GM10266 (cell line): ENCODE measurements around the gene SH2D2A.

Experiments used
- DNase-seq: peaks from one replicate; pipeline ENCODE4 v3.0.0; 2012; ENCODE audit errors: extremely low spot score
- TF ChIP-seq, protein P1 (sequence below): IDR thresholded peaks from 2 replicates; pipeline ENCODE4 v1.5.1; 2012; ENCODE audit warnings: mild to moderate bottlenecking, low read depth; ENCODE audit not compliant: control insufficient read depth, insufficient read depth; ENCODE audit errors: missing control alignments

SH2D2A gene

DNA sequence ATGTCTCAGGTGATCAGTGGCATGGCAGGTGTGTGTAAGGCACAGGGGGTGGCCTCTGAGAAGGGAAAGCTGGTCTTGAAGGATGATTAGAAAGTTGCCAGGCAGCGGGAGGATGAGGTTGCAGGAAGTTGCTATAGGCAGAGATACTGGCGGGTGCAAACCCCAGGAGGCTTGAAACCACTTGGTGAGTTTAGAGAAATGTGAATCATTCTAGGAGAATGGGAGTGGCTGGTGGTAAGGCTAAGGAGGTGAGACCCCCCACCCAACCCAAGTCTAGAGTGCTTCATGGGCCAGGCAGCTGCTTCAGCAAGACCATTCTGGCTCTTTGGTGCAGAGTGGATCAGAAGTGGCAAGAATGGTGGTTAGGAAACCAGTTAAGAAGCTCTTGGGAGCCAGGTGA, 9.0 kb downstream of the SH2D2A start:
- no peak for DNase-seq
- TF ChIP-seq, protein P1, sequence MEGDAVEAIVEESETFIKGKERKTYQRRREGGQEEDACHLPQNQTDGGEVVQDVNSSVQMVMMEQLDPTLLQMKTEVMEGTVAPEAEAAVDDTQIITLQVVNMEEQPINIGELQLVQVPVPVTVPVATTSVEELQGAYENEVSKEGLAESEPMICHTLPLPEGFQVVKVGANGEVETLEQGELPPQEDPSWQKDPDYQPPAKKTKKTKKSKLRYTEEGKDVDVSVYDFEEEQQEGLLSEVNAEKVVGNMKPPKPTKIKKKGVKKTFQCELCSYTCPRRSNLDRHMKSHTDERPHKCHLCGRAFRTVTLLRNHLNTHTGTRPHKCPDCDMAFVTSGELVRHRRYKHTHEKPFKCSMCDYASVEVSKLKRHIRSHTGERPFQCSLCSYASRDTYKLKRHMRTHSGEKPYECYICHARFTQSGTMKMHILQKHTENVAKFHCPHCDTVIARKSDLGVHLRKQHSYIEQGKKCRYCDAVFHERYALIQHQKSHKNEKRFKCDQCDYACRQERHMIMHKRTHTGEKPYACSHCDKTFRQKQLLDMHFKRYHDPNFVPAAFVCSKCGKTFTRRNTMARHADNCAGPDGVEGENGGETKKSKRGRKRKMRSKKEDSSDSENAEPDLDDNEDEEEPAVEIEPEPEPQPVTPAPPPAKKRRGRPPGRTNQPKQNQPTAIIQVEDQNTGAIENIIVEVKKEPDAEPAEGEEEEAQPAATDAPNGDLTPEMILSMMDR: no peak

DNA sequence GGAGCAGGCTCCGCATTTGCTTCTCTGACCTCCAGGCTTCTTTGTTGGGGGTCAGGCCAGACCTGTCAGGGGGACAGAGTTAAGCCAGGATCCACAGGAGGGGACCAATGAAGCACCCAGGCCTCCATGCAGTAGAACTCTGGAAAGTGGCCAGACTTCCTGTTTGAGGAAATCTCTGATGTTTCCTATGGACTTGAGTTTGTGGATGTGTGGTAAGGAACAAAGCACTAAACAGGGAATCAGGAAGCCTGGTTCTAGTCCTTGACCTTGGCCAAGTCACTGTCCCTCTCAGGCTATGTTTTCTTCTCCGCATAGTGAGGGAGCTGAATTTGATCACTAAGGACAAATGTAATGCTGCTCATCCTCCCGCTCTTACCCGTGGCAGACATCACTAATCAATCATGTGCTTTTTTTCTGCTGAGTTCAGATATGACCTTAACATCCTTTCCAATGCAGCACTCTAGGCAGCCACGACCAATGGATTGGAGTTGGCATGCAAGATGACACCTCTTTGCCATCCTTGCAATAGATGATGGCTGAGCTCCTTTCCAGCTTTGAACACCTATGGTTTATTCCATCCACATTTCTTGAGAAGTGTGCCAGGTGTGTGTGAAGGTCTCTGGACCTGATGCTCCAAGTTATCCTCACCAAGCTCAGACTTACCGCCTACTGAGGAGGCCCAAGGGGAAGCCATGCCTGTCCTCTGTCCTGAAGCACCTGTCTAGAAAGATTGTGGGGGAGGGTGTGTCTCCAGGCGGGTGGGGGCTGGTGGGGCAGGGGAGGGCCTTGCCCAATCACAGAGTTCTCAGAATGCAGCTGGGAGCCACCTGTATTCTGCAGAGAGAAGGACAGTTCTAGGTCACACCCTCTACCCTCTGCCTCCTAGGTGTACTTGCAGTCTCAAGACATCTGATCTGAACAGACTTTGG, 9.9 kb downstream of the SH2D2A start:
- TF ChIP-seq, protein P1: no peak
- no peak for DNase-seq

DNA sequence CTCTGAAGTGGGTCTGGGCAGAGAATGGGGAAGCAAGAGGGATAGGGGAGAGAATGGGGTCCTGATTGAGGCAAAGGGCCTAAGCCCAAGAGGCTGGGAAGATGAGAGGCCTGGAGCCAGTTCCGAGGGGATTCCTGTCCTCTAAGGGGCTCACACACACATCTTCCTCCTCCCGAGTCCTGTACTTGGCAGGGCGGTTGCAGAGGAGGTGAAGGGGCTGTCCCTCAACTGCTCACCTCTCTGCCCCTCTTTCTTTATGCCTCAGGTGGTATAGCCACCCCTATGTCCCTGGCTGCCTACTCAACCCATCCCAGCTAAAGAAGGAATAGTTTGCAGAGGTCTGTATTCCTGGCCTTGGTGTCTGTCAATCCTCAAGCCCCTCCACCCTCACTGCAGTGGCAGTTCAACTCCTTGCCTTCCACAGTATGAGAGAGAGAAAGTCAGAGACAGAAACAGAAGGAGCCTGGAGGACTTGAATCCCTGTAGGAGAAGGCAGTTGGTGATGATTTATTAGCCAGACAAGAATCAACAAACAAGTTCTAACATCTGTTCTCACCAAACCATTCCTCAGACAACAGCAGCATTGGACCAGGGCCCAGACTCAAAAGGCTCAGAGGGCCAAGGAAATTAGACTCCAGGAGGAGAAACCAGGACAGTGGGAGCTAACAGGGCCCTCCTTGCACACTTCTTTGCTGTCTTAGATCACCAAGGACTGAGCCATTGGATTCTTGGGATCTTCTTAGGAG, 10.7 kb downstream of the SH2D2A start:
- TF ChIP-seq, protein P1: no peak
- DNase-seq: no peak

DNA sequence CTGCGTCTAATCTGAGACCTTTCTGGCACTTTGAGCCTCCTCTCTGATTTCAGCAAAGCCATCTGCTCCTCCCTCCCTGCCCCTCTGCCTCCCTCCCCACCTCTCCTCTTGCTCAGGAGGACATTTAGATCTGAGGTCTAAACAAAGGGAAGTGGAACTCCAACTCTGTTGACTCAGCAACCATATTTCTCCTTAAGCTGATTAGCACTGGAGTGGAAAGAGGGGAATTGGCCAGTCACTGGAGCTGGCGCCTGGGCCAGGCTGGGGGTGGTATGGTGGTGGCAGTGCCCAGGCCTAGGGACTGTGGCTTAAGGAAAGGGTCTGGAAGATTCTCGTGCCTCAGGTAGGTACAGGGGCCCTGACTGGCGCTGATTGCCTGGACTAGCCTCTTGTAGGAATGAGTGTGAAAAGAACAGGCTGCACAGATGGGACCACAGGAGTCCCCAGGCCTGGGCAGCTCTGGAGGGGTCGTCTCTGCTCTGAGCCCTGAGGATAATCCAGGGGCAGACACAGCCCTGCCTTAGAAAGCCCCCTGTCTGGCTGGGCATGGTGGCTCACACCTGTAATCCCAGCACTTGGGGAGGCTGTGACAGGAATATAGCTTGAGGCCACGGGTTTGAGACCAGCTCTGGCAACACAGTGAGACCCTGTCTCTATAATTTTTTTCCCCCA, 11.9 kb downstream of the SH2D2A start:
- TF ChIP-seq, protein P1: no peak
- DNase-seq: no peak

DNA sequence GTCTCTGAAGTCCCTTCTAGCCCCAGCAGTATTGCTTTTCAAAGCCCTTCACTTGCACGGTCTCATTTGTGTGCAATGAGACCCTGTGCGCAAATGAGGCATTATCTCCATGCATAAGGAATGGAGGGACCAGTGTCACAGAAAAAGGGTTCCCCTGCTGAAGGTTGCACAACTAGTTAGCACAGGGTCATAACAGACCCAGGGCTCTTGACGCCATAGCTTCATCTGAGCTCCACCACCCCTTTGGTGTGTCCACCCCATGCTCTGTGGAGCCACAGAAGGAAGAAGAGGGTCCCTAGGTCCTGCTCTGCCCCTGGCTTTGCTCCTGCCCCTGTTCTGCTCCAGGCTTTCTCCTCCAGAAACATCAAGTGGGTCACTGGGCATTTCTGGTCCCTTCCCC, 12.6 kb downstream of the SH2D2A start:
- no peak for DNase-seq
- TF ChIP-seq, protein P1: no peak

DNA sequence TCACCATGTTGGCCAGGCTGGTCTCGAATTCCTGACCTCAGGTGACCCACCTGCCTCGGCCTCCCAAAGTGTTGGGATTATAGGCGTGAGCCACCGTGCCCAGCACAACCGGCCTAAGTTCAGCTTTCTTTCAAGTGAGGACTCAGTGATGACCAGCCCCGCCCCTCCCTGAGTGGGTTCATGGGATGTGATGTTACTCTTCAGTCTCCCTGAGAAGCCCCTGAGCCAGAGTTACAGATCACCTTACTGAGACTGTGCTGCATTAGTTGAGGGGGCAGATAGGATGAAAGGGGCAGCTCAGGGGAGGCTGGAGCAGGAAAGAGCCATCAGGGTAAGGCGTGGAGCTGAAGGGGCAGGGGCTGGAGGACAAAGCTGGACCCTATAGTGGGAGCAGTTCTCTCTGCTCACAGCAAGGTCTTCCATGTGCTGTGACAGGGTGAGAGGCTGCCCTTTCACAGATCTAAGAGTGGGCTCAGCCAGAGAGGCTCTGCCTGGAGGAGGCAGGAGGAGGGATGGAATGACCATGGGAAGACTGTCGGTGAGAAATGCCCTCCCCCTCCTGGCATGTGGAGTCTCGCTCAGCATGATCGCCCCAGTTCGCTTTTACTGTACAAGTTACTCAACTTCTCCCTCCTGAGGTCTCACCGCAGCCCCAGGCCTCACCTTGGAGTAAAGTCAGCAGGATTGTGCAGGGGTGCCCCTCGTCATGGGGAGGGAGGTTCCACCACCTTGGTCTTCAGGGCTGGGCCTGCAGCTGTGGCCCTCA, 13.4 kb downstream of the SH2D2A start:
- TF ChIP-seq, protein P1: no peak
- no peak for DNase-seq
